Heart left ventricle (tissue), 13 donors: ENCODE measurements around the gene ZNF524.

Source experiments
- POLR2A ChIP-seq, 2 donors: fragments of 450-650 bp; IDR thresholded peaks; one replicate each; pipeline ENCODE4 v1.6.1; 2017; ENCODE audit warnings: antibody characterized with exemption in 2 of 2, mild to moderate bottlenecking in 2 of 2, moderate library complexity in 2 of 2
- TF ChIP-seq, protein P1 (sequence below), 12 donors: fragments of 200-600 bp; sonication (generic) in 4 of 12; IDR thresholded peaks; one replicate each; pipeline versions ENCODE4 v1.5.0 to v1.8.0; 2018 to 2022; ENCODE audit warnings: antibody characterized with exemption in 12 of 12, mild to moderate bottlenecking in 5 of 12
- donor health status: ischemic (EF 13 %, LVEDD 7.1; RV severe dilation, severe dysfunction).
- donor health status: DM: no; HTN: yes; CAD: no.
- donor health status: DM: no; HTN: no; CAD: no.
- donor health status: ischemic (EF 25% LVEDD 6.9; RV normal size, moderate dysfunction).
- donor health status: ischemic (EF 25% LVEDD 5.7; RV mildly dilated, moderate dysfunction).
- donor health status: ischemic (EF 35%, LVEDD 5.7; RV mildly dilated, moderate dysfunction).
- donor health status: nonischemic (EF 11% LVEDD 7.7; RV severe dilation, severe dysfunction).
- donor health status: DM: yes; HTN: yes; CAD: no.
- donor health status: PGD.
- donor health status: ischemic (EF 29% LVEDD 5.4; RV normal size, mild dysfunction).
- donor health status: nonischemic (EF 23%, LVEDD 6.1; RV moderate dilation, normal function).

DNA sequence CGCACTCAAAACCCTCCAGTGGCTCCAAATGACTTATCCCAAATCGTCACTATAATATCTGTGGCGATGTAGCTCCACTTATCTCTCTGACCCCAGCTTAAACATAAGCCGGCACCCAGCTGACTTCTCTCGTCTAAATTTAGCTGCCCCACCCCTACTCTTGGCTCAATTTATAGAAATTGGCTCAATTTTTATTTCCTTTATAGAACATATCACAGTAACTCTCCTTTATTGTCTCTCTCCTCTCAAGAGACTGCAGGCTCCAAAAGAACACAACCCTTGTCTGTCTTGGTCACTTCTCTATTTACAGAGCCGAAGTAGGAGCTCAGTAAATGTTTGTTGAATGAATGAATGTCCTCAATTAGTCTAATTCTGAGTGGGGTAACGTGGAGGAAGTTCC lies 23.5 kb downstream of the ZNF524 start:
- TF ChIP-seq POLR2A (IDR thresholded peaks at IDR 0.05): no peak
- TF ChIP-seq, protein P1, sequence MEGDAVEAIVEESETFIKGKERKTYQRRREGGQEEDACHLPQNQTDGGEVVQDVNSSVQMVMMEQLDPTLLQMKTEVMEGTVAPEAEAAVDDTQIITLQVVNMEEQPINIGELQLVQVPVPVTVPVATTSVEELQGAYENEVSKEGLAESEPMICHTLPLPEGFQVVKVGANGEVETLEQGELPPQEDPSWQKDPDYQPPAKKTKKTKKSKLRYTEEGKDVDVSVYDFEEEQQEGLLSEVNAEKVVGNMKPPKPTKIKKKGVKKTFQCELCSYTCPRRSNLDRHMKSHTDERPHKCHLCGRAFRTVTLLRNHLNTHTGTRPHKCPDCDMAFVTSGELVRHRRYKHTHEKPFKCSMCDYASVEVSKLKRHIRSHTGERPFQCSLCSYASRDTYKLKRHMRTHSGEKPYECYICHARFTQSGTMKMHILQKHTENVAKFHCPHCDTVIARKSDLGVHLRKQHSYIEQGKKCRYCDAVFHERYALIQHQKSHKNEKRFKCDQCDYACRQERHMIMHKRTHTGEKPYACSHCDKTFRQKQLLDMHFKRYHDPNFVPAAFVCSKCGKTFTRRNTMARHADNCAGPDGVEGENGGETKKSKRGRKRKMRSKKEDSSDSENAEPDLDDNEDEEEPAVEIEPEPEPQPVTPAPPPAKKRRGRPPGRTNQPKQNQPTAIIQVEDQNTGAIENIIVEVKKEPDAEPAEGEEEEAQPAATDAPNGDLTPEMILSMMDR (IDR thresholded peaks at IDR 0.05): no peak
